ENCODE measurements around the gene ZNF30. TPM values are rescaled to one million over a fixed set of nuclear protein-coding genes. Genes with fewer than 3 reads are reported as not detected.

The ZNF30 gene
- total RNA-seq, 1 donor from 2014 or later, result 7.7 TPM

DNA sequence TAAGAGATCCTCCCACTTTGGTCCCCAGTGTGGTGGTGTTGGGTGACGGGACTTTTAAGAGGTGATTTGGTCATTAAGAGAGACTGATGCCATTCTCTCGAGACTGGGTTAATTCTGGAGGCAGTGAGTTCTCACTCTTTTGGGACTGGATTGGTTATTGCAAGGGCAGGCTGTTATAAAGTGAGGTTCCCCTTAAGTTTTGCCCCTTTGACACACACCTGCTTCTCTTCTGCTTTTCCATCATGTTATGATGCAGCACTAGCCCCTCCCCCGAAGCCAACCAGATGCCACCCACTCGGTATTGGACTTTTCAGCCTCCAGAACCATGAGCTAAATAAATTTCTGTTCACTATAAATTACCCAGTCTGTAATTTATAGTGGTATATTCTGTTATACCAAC is 57.1 kb downstream of the ZNF30 start:
- DNase-seq (ENCODE audit: low spot score, unreplicated experiment), result no peak
- Mint-ChIP-seq H3K36me3 (ENCODE audit: insufficient read depth) (no peaks in the 10 kb centered on the region), H3K27me3 (peaks cover 3% of the 10 kb centered on the region), H3K4me3 (ENCODE audit: low read depth) (no peak overlapping the region), H3K9me3 (ENCODE audit: low read depth) (no peaks in the 10 kb centered on the region), H3K4me1 (ENCODE audit: low read depth) (no peaks in the 10 kb centered on the region), H3K27ac (no peak overlapping the region)
- TF ChIP-seq, protein P1, sequence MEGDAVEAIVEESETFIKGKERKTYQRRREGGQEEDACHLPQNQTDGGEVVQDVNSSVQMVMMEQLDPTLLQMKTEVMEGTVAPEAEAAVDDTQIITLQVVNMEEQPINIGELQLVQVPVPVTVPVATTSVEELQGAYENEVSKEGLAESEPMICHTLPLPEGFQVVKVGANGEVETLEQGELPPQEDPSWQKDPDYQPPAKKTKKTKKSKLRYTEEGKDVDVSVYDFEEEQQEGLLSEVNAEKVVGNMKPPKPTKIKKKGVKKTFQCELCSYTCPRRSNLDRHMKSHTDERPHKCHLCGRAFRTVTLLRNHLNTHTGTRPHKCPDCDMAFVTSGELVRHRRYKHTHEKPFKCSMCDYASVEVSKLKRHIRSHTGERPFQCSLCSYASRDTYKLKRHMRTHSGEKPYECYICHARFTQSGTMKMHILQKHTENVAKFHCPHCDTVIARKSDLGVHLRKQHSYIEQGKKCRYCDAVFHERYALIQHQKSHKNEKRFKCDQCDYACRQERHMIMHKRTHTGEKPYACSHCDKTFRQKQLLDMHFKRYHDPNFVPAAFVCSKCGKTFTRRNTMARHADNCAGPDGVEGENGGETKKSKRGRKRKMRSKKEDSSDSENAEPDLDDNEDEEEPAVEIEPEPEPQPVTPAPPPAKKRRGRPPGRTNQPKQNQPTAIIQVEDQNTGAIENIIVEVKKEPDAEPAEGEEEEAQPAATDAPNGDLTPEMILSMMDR (IDR thresholded peaks at IDR 0.05; ENCODE audit: unreplicated experiment), result no peak

DNA sequence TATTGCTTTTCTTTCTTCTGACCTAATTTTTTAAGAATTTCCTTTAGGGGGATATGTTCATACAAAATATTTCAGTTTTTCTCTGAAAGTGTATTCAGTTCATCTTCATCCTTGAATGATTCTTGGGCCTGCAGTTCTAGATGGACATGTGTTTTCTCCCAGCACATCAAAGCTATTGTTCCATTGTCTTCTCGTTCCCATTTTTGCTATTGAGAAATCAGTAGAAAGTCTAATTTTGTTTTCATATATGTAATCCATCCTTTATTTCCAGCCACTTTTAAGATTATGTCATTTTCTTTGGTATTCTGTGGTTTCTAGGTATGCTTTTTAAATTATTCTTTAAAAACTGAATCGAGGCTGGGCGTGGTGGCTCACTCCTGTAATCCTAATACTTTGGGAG is 57.6 kb downstream of the ZNF30 start:
- H3K9me3 Mint-ChIP-seq (ENCODE audit: low read depth), result no peaks in the 10 kb centered on the region
- no peak for DNase-seq (ENCODE audit: low spot score, unreplicated experiment)
- TF ChIP-seq, protein P1 (IDR thresholded peaks at IDR 0.05; ENCODE audit: unreplicated experiment), result no peak
- no peaks in the 10 kb centered on the region for H3K36me3 Mint-ChIP-seq (ENCODE audit: insufficient read depth)
- H3K27ac Mint-ChIP-seq, result no peak overlapping the region
- no peaks in the 10 kb centered on the region for H3K4me1 Mint-ChIP-seq (ENCODE audit: low read depth)
- no peak overlapping the region for H3K4me3 Mint-ChIP-seq (ENCODE audit: low read depth)
- no peaks in the 10 kb centered on the region for H3K27me3 Mint-ChIP-seq

DNA sequence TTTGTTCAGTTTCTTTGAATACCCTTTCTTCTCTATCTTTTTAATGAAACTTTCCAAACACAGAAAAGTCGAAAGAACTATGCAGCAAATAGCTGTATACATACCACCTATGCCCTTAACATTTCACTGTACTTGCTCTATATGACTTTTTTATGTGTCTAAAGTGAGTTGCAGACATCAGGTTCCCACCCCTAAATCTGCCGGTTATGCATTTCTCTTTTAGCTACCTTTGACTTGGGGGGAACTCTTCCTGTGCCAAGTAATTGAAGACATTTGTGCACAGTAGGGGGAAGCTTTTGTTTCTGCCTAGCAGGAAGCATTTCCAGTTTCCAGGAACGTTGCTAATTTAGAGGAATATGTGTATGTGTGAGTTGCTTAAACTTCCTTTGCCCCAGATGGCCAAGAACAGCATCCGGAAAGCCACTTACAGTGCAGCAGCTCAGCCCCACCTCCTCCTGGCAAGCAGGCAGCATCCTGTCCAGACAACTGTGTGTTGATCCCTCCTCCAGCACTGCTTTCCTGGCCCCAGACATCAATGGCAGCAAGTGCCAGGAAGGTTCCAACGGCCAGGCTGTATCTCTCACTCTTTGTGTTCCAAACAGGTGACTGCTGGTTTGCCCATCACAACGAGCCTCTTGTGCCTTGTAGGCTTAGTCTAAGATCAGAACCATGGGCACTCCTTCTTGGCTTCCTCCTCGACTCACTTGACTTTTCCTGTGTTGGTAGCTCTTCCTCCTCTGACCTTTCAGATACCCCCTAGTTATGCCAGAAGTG is 58.7 kb downstream of the ZNF30 start:
- peak overlapping the region; percentile 28 for H3K27ac Mint-ChIP-seq

DNA sequence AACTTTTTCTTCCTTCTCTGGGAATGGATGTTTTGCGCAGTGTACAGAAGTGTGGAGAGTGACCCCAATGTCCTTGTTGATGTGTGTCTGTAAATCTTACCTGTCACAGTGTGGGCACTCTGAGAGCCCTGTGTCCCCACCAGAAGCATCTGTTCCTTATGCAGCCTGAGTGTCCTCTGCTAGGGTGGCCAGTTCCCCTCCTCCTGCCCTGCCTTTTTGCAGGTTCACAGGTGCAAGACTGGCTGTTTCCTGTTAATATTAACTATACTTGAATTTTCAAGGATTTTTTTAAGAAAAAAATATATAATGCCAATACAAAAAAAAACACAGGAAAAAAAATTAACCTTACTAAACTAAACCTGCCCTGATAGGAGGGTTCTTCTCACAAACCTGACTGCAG is 61.4 kb downstream of the ZNF30 start:
- no peak for DNase-seq (ENCODE audit: low spot score, unreplicated experiment)
- no peaks in the 10 kb centered on the region for H3K36me3 Mint-ChIP-seq (ENCODE audit: insufficient read depth)

More for the DNA sequence above, 58.7 kb downstream of the ZNF30 start:
- TF ChIP-seq, protein P1 (IDR thresholded peaks at IDR 0.05; ENCODE audit: unreplicated experiment), result no peak
- no peak for DNase-seq (ENCODE audit: low spot score, unreplicated experiment)
- H3K9me3 Mint-ChIP-seq (ENCODE audit: low read depth), result no peaks in the 10 kb centered on the region
- no peak overlapping the region for H3K4me3 Mint-ChIP-seq (ENCODE audit: low read depth)
- H3K27me3 Mint-ChIP-seq, result no peaks in the 10 kb centered on the region
- no peaks in the 10 kb centered on the region for H3K4me1 Mint-ChIP-seq (ENCODE audit: low read depth)
- H3K36me3 Mint-ChIP-seq (ENCODE audit: insufficient read depth), result no peaks in the 10 kb centered on the region

DNA sequence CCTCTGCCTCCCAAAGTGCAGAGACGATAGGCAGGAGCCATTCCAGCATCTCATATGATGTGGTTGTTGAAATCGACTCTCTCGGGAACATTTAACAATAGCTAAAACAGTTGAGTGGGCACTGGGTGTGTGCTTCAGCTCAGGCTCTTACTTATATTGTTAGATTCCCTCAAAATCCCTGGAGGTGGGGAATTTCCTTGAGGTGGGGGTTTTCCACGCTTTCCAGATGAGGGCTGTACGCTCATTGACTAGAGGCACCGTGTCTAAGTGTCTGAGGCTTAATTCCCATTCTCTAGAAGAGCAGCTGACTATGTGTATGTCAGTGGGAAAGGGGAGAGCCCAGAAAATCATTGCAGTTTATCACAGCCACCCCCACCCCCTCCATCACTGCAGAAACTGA is 62.6 kb downstream of the ZNF30 start:
- DNase-seq (ENCODE audit: low spot score, unreplicated experiment), result no peak
- H3K4me3 Mint-ChIP-seq (ENCODE audit: low read depth), result no peak overlapping the region
- no peaks in the 10 kb centered on the region for H3K9me3 Mint-ChIP-seq (ENCODE audit: low read depth)
- TF ChIP-seq, protein P1 (IDR thresholded peaks at IDR 0.05; ENCODE audit: unreplicated experiment), result no peak
- H3K4me1 Mint-ChIP-seq (ENCODE audit: low read depth), result no peaks in the 10 kb centered on the region
- H3K27me3 Mint-ChIP-seq, result no peaks in the 10 kb centered on the region
- H3K36me3 Mint-ChIP-seq (ENCODE audit: insufficient read depth), result no peaks in the 10 kb centered on the region
- H3K27ac Mint-ChIP-seq, result no peak overlapping the region

More for the DNA sequence above, 61.4 kb downstream of the ZNF30 start:
- H3K4me3 Mint-ChIP-seq (ENCODE audit: low read depth), result no peak overlapping the region
- H3K9me3 Mint-ChIP-seq (ENCODE audit: low read depth), result no peaks in the 10 kb centered on the region
- TF ChIP-seq, protein P1 (IDR thresholded peaks at IDR 0.05; ENCODE audit: unreplicated experiment), result no peak
- no peaks in the 10 kb centered on the region for H3K27me3 Mint-ChIP-seq
- no peaks in the 10 kb centered on the region for H3K4me1 Mint-ChIP-seq (ENCODE audit: low read depth)
- H3K27ac Mint-ChIP-seq, result no peak overlapping the region

Measured in progenitor cell of endocrine pancreas (in vitro differentiated cells).